SIG-M5 treated with dmso at 0.1 percent for 504 hours (cell line): ENCODE data around the gene LHFPL2.
"Not testable (repeated sequence)": the region's sequence is repeated elsewhere in the genome, so short reads cannot be mapped to it uniquely, and the experiment has no call there.

Experiments
- DNase-seq: peaks from one replicate; lab custom pipeline; 2025; ENCODE audit not compliant: unreplicated experiment; lab: John Stamatoyannopoulos, UW

LHFPL2 gene

DNA sequence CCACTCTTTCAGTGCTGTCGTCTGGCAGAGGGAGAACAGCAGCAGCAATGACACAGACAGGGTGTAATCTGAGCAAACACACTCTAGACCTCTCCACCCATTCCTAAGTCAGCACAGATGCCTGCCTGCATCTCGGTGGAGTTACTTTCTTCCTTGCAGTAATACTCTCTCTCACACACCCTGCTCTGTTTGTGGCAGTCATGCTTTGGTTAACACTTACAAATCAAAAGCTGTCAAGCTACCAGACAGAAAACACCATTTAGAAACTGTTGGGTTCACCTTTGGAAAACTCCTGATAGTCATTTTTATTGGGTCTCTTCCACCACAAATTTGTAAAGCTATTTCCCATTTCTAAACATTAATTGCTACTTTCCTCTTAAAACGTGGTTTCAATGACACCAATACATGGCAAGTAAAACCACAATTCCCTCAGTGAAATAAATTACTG lies 27.3 kb downstream of the LHFPL2 start:
- no peak for DNase-seq

DNA sequence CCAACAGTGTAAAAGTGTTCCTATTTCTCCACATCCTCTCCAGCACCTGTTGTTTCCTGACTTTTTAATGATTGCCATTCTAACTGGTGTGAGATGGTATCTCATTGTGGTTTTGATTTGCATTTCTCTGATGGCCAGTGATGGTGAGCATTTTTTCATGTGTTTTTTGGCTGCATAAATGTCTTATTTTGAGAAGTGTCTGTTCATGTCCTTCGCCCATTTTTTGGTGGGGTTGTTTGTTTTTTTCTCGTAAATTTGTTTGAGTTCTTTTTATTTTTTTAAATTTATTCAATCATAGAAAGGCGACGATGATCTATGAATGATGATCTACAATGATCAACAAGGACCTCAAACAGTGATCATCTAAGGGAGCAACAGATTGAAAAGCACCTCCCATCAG lies 28.5 kb downstream of the LHFPL2 start:
- not testable (repeated sequence) for DNase-seq

DNA sequence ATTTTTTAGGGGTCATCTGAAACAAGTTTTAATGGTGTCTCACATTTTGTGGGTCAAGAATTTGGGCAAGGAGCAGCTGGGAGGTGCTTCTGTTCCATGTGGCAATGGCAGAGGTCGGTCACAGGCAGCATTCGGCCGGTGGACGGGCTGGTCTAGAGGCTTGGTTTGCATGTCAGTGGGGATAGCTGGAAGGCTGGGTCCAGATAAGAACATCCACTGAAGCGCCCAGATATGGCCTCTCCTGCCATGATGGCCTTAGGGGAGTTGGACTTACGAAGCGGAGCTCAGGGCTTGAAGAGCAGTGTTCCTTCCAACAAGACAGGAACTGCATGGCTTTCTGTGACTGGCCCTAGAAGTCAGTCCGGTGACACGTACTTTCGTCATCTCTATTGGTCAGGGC lies 30.3 kb downstream of the LHFPL2 start:
- DNase-seq = no peak

DNA sequence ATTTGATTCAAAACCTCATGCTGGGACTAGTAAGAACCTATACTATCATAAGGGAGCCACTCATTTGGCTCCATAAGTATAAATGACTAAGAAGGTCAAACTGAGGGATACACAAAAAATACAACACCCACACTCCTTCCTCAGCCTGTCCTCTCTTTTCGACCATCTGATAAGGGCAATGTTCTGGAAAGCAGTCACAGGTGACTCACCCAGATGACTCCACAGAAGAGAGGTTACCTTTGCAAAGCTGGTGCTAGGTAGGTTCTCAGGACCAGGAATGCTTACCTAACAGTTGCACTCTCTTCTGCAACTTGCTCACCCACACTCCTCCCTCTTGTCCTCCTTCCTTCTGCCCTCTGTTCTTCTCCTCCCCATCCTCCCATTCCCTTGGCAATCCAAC lies 32.9 kb downstream of the LHFPL2 start:
- peak; percentile 13 for DNase-seq

DNA sequence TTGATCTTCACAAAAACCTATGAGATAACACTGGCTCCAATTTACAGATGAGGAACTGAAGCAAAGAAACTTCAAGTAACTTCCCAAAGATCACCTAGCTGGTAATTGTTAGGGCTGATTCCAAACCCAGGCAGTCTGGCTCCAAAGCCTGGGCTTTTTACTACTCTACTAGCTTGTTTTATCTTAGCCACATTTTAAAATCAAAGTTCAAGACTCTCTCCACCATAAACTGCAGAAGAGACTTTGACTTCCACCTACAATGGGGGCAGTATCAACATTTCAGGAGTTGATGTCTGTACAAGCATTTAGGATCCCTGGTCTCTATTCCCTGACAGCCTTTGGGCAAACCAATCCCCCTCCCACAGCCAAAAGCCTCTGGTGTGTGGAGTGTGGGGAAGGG lies 33.8 kb downstream of the LHFPL2 start:
- no peak for DNase-seq

DNA sequence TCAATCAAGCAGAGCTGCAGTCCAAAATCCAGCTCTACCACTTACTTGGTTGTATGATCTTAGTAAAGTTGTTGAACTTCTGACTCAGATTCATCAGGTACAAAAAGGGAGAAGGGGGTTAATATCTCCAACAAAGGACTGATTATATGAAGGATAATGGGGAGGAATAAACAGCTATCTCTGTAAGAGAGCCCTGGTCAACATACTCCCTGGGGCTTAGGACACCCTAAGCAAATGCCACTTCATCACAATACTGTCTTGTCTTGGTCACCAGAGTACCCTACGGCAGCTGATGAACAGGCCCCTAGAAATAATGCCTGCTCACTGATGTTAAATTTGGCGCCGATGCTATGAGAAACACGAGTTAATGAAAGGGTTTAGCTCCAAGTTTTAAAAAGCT lies 34.8 kb downstream of the LHFPL2 start:
- DNase-seq = no peak

- no peak for DNase-seq
Observed at GRCh38 chr5:78613151-78613533, 35.4 kb downstream of the LHFPL2 start.

GRCh38 chr5:78612227-78613150 lies 36.1 kb downstream of the LHFPL2 start:
- DNase-seq = no peak

GRCh38 chr5:78611126-78611605 lies 37.4 kb downstream of the LHFPL2 start:
- DNase-seq = no peak

- no peak for DNase-seq
Observed at GRCh38 chr5:78610636-78611035, 37.9 kb downstream of the LHFPL2 start.

DNA sequence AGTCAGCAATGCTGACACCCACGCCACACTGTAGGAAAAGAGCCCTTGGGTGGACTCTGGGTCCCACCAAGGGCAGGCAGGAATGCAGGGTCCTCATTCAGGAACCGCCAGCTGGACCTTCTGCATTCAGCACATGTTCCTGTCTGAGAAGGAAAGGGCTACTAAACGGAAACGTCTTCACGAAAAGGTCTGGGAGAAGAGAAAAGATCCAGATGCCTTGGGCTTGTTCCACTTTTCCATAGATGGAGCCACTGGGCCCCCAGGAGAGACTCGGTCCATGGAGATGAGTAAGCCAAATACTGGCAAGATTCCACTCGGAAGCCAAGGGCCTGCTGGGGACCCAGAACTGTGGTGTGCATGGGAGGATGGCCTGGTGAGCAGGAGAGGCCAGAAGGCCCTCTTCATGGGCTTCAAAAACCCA lies 38.4 kb downstream of the LHFPL2 start:
- no peak for DNase-seq

- DNase-seq = no peak
Observed at GRCh38 chr5:78607864-78608263, 40.7 kb downstream of the LHFPL2 start.

GRCh38 chr5:78606241-78606640 lies 42.3 kb downstream of the LHFPL2 start:
- no peak for DNase-seq

- DNase-seq = no peak
Observed at GRCh38 chr5:78605611-78606010, 43.0 kb downstream of the LHFPL2 start.

DNA sequence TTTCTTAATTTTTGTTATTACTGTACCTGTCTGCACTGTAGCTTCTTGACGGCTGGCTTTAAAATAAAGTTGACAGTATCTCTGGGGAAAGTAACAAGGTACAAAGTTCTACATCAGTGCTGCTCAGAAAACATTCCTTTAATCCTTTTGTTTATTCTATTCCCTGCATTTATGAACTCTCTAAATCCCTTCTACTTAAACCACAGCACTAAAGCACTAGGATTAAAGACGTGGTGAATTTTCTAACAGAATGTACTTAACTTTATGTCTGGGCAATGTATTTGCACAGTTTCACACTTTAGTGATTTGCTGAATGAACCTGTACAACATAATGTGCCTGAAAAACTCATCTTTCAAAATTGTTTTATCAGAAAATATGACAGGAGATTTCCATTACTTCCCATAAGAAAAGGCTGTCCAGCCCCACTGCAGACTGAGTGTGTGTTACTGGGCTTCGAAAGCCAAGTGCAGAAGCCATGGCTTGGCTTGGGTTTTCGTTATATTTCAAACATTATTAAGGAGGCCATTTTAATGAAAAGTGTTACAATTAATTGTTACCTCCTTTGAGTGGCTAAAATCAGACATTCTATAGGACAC lies 43.8 kb downstream of the LHFPL2 start:
- DNase-seq = no peak

DNA sequence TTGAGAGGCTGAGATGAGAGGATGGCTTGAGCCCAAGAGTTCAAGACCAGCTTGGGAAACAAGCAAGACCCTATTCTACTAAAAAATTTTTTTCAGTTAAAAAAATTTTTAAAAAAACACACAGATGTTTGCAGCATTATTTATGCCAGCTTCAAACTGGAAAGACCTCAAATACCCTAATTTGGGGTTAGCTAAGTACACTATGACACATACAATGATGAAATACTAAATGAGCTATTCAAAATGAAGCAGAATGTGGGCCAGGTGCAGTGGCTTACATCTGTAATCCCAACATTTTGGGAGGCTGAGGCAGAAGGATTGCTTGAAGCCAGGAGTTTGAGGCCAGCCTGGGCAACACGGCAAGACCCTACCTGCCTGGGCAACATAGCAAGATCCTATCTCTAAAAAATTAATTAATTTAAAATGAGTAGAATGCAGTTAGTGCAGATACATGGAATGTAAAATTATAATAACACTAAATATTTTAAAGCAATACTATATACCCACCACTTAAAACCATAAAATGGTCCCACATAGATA lies 44.9 kb downstream of the LHFPL2 start:
- DNase-seq = no peak

DNA sequence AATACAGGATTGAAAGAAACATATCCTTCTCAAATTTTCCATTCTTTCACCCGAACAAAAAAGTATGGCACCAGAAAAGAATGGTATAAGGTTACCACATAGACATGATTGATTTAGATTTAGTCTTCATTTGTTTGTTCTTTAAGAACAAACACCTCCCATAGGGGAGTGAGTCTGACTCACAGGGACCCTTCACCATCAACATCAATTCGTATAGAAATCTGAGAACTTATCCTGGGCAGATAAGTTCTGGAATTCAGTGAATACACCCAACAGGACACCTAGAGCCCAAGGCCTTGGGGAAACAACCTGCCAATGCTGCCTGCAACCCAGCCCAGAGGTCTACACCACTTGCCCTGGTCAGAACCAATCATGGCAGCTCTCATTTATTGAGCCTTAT lies 46.2 kb downstream of the LHFPL2 start:
- DNase-seq = no peak

GRCh38 chr5:78601559-78602314 lies 46.8 kb downstream of the LHFPL2 start:
- DNase-seq = no peak

DNA sequence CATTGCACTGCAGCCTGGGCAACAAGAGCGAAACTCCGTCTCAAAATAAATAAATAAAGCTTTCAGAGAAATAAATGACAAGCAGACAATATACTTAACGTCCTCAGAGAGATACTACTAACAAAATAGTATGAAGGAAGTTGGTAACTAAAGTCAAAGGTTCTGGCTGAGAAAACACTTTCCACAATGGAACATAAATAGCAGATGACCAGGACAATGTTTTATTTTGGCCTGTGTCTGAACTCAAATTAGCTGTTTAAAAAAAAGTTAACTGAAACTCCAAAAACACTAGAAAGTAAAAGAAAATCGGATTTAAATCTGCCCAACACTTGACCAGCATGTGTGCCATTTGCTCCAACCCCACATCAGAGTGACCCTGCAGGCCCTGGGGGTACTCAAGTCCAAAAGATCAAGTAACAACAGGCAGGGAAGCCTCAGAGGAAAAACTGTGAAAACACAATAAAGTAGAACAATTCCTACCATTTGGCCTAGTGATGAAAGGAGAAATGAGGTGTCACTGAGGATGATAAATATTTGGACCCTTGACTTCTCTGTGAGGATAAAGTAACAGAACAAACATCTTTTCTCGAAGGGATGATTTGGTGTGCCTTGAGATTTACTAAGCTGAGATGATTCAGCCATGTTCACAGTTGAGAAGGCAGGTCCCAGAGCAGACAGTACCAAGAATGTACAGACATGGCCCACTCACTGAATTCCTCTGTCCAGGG lies 47.7 kb downstream of the LHFPL2 start:
- DNase-seq = no peak

DNA sequence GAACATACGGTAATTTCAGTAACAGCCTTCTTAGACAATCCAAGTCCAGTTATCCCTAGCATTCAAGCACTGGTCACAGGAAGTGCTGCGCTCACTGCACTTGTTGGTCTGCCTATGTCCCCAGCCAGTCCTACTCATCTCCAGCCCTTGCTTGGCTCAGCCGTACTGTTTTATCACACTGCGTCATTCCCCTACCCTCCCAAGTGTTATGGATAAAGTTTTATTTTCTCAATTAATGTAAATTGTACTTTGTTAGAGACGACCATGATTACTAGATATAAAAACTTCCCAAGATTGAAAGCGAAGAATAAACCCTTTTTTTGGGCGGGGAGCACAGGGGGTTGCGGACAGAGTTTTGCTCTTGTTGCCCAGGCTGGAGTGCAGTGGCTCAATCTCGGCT lies 49.6 kb downstream of the LHFPL2 start:
- no peak for DNase-seq

DNA sequence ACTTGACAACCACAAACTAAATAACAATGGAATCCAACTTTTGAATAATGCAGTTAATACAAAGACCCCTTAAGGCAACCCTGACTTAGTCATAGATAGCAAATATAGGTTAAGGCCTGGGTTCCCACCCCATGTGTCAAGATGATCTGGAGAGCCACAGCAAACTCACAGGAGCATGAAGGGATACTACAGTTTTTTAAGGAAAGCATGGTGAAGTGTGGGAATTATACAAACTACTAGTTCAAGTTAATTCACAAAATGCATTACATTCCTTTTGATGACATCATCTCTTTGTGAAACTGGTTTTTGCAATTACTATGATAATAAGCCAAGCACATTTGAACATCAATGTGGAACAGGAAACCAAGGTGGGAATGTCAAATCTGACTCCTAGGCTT lies 50.6 kb downstream of the LHFPL2 start:
- no peak for DNase-seq
